Activated CD4-positive, alpha-beta T cell treated with anti-CD3 and anti-CD28 coated beads for 24 hours (primary cell): ENCODE measurements around the gene ELK4.

Experiments
- DNase-seq, 2 donors: peaks; one replicate each; pipeline ENCODE4 v3.0.0-alpha.2; 2020; ENCODE audit warnings: low read depth in 2 of 2

ELK4 gene

GRCh38 chr1:205630241-205630640 is 1.6 kb downstream of the ELK4 start:
- no peak for DNase-seq

GRCh38 chr1:205629751-205630150 is 2.1 kb downstream of the ELK4 start:
- no peak for DNase-seq

- no peak for DNase-seq
These were observed 3.9 kb downstream of the ELK4 start for GRCh38 chr1:205627956-205628355.

- no peak for DNase-seq
These were observed 5.6 kb downstream of the ELK4 start for GRCh38 chr1:205626216-205626615.

- DNase-seq: no peak
These were observed 8.2 kb downstream of the ELK4 start for GRCh38 chr1:205623646-205624045.

- DNase-seq: no peak
These were observed 11.5 kb downstream of the ELK4 start for GRCh38 chr1:205620269-205620668.

GRCh38 chr1:205619376-205619775 is 12.4 kb downstream of the ELK4 start:
- DNase-seq: no peak

GRCh38 chr1:205616563-205617293 is 15.1 kb downstream of the ELK4 start:
- DNase-seq: no peak

GRCh38 chr1:205615789-205616188 is 16.0 kb downstream of the ELK4 start:
- no peak for DNase-seq

- DNase-seq: no peak
These were observed 17.9 kb downstream of the ELK4 start for GRCh38 chr1:205613854-205614412.

GRCh38 chr1:205612556-205612955 is 19.3 kb downstream of the ELK4 start:
- no peak for DNase-seq

- no peak for DNase-seq
These were observed 19.7 kb downstream of the ELK4 start for GRCh38 chr1:205612104-205612503.

GRCh38 chr1:205610901-205611466 is 20.8 kb downstream of the ELK4 start:
- no peak for DNase-seq

GRCh38 chr1:205610036-205610435 is 21.8 kb downstream of the ELK4 start:
- no peak for DNase-seq

- no peak for DNase-seq
These were observed 26.8 kb downstream of the ELK4 start for GRCh38 chr1:205604825-205605505.

- DNase-seq: no peak
These were observed 27.8 kb downstream of the ELK4 start for GRCh38 chr1:205604059-205604458.

GRCh38 chr1:205601205-205601604 is 30.6 kb downstream of the ELK4 start:
- DNase-seq: no peak

GRCh38 chr1:205600085-205600484 is 31.7 kb downstream of the ELK4 start:
- DNase-seq: no peak

- DNase-seq: no peak
These were observed 32.2 kb downstream of the ELK4 start for GRCh38 chr1:205599669-205600042.

GRCh38 chr1:205598841-205599668 is 32.8 kb downstream of the ELK4 start:
- no peak for DNase-seq

GRCh38 chr1:205597691-205598314 is 34.0 kb downstream of the ELK4 start:
- DNase-seq: no peak

GRCh38 chr1:205596876-205597275 is 34.9 kb downstream of the ELK4 start:
- no peak for DNase-seq
